ENCODE measurements around the gene NPC2. TPM values are rescaled to one million over a fixed set of nuclear protein-coding genes. Genes with fewer than 3 reads are reported as not detected.
A peak's percentile ranks its signal among the peaks of the same experiment; 100 is the strongest.

NPC2 gene
- total and polyA plus RNA-seq, 2 of the 4 experiments (the other 2 are of a cell fraction): 210 to 273 TPM

DNA sequence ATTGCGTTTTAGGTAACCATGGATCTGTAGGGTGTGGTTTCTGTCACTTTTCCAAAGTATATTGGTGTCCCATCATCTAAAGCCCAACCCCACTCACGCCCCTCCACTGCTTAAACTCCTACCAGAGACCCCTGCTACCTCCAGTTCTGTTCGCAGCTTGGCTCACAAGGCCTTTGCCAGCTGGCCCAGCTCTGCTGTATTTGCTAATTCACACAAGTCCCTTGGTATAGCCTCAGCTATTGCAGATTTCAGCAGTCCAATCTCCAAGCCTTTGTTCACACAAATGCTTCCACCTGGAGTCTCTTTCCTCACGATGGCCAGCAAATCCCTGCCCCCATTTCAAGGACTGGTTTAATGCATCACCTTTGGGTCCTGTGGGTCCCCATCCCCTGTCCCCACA lies 24.6 kb upstream of the NPC2 start:
- ChIA-PET CTCF (no interaction called here), POLR2A (ENCODE audit: unreplicated experiment) (no interaction called here)
- 93% methylated on average over 1 of the region's 4 CpGs; no CpG with 5 or more reads in 1 of the 2 experiments for WGBS, 2 experiments (ENCODE audit: extremely low coverage in 2 of 2, insufficient read length in 1 of 2)

More for the DNA sequence above, 24.6 kb upstream of the NPC2 start:
- dilution Hi-C loops (cut with HindIII; ENCODE audit: low sequenced_read_pairs, unreplicated experiment) (no loop called here), intact Hi-C loops (cut with micrococcal nuclease) (no loop called here), in situ Hi-C loops (cut with MboI; ENCODE audit: low sequenced_read_pairs) (no loop called here)
- Histone ChIP-seq H3K14ac (replicated peaks; ENCODE audit: low read depth, low read length) (no peak overlapping the region), H3K27me3 (ENCODE audit: control insufficient read depth, insufficient read depth, low read length) (no peaks in the 10 kb centered on the region), H4K5ac (ENCODE audit: low read depth, low read length) (no peak overlapping the region), H2AK9ac (replicated peaks; ENCODE audit: low read depth, low read length, poor library complexity) (peak overlapping the region; percentile 63), H3K9me3 (ENCODE audit: control insufficient read depth, insufficient read depth, low read length) (no peaks in the 10 kb centered on the region), H3K9me1 (ENCODE audit: insufficient read depth, low read length) (peaks cover 30% of the 10 kb centered on the region), H4K8ac (ENCODE audit: low read depth in 2 of 2, low read length in 2 of 2) (no peak overlapping the region), H3K79me1 (ENCODE audit: low read depth in 1 of 2, low read length in 2 of 2) (peaks cover 0 to 7% of the 10 kb centered on the region in 2 experiments; a peak in 1 of 4 replicates), H4K20me1 (ENCODE audit: insufficient read depth, low read length) (no peaks in the 10 kb centered on the region), H3K23ac (ENCODE audit: low read depth, low read length) (no peak overlapping the region), H3K9ac (ENCODE audit: low read depth, low read length) (no peak overlapping the region), H4K91ac (ENCODE audit: insufficient read depth, low read depth, low read length) (no peak overlapping the region), H3K4me1 (ENCODE audit: control insufficient read depth, insufficient read depth, low read length) (peaks cover 17% of the 10 kb centered on the region), H2BK5ac (ENCODE audit: low read depth, low read length, poor library complexity, severe bottlenecking) (no peak overlapping the region), H2AFZ (replicated peaks; ENCODE audit: low read length, poor library complexity) (no peak overlapping the region), H2BK20ac (ENCODE audit: low read depth, low read length) (no peak overlapping the region), H2BK120ac (ENCODE audit: low read depth, low read length) (no peak overlapping the region), H3K27ac (ENCODE audit: insufficient read depth, low read length) (no peak overlapping the region), H3K4ac (ENCODE audit: low read depth, low read length) (no peak overlapping the region), H3K4me3 (ENCODE audit: insufficient read depth, low read depth, low read length) (no peak overlapping the region), H3K36me3 (ENCODE audit: control insufficient read depth, insufficient read depth, low read length) (peaks cover 16% of the 10 kb centered on the region), H3K56ac (ENCODE audit: extremely low read depth, insufficient read depth, low read length) (no peak overlapping the region), H3K18ac (ENCODE audit: low read depth, low read length) (no peak overlapping the region), H3K4me2 (ENCODE audit: low read depth, low read length) (no peak overlapping the region), H2BK15ac (ENCODE audit: low read depth, low read length) (no peak overlapping the region), H2AK5ac (ENCODE audit: low read depth, low read length) (no peak overlapping the region)
- BruUV-seq (replicated peaks): no TSS peak
- no peak for ATAC-seq (ENCODE audit: low read depth)
- DNase-seq: no peak
- no peak for TF ChIP-seq FOS (IDR thresholded peaks at IDR 0.05; ENCODE audit: low read depth, low read length)
- TF ChIP-seq CHD1 (IDR thresholded peaks at IDR 0.05; ENCODE audit: low read depth, low read length): no peak
- TF ChIP-seq BHLHE40 (IDR thresholded peaks at IDR 0.05; ENCODE audit: low read depth, low read length): no peak
